Keratinocyte (primary cell): ENCODE data around the gene ACACA. TPM values are rescaled to one million over a fixed set of nuclear protein-coding genes. Genes with fewer than 3 reads are reported as not detected.
A peak's percentile ranks its signal among the peaks of the same experiment; 100 is the strongest.
"Not testable (repeated sequence)": the region's sequence is repeated elsewhere in the genome, so short reads cannot be mapped to it uniquely, and the experiment has no call there.

Experiments used
- DNase-seq: peaks from one replicate; pipeline ENCODE4 v3.0.0-alpha.2; 2011; ENCODE audit warnings: low read depth, missing footprints, low spot score
- FAIRE-seq: peaks from 2 replicates; lab custom pipeline; 2011; peaks lifted over from hg19 to GRCh38; lab: Jason Lieb, UNC
- H2AFZ ChIP-seq: 2 replicates; pipeline ENCODE4 v1.6.0; 2012; ENCODE audit warnings: low read length, control low read depth, inconsistent platforms; ENCODE audit not compliant: control insufficient read depth
- H3K27ac ChIP-seq: 2 replicates; pipeline ENCODE4 v1.5.1; 2011; ENCODE audit warnings: low read length; ENCODE audit not compliant: control insufficient read depth, insufficient read depth
- H3K27me3 ChIP-seq: 3 replicates; pipeline ENCODE4 v1.6.0; 2011; ENCODE audit warnings: low read length; ENCODE audit not compliant: control insufficient read depth, insufficient read depth; ENCODE audit errors: extremely low read depth
- H3K36me3 ChIP-seq, 2 experiments: 2 replicates in 1 of 2; 3 replicates in 1 of 2; pipeline ENCODE4 v1.5.1; 2011; ENCODE audit warnings: low read length in 2 of 2, mild to moderate bottlenecking in 1 of 2; ENCODE audit not compliant: control insufficient read depth in 2 of 2, insufficient read depth in 2 of 2; ENCODE audit errors: extremely low read depth in 1 of 2
- H3K4me1 ChIP-seq: 3 replicates; pipeline ENCODE4 v1.5.1; 2011; ENCODE audit warnings: low read length; ENCODE audit not compliant: control insufficient read depth, insufficient read depth; ENCODE audit errors: extremely low read depth
- H3K4me2 ChIP-seq: 3 replicates; pipeline ENCODE4 v1.6.0; 2011; ENCODE audit warnings: low read depth, low read length; ENCODE audit not compliant: control insufficient read depth, insufficient read depth; ENCODE audit errors: extremely low read depth
- H3K4me3 ChIP-seq, 3 experiments: fragments of 200-600 bp in 1 of 3; sonication (generic) in 1 of 3; 2 replicates in 2 of 3; 3 replicates in 1 of 3; pipeline ENCODE4 v1.5.1; 2011 to 2016; ENCODE audit warnings: low read length in 3 of 3, mild to moderate bottlenecking in 3 of 3, control low read depth in 2 of 3, inconsistent platforms in 1 of 3, low read depth in 1 of 3, mixed read lengths in 1 of 3, mixed run types in 1 of 3, moderate library complexity in 1 of 3; ENCODE audit not compliant: control insufficient read depth in 2 of 3, insufficient read depth in 2 of 3; ENCODE audit errors: extremely low read depth in 1 of 3
- H3K79me2 ChIP-seq: 2 replicates; pipeline ENCODE4 v1.6.0; 2012; ENCODE audit warnings: low read length; ENCODE audit not compliant: control insufficient read depth, insufficient read depth
- H3K9ac ChIP-seq: 3 replicates; pipeline ENCODE4 v1.6.0; 2011; ENCODE audit warnings: low read length; ENCODE audit not compliant: control insufficient read depth, insufficient read depth; ENCODE audit errors: extremely low read depth
- H3K9me1 ChIP-seq: 3 replicates; pipeline ENCODE4 v1.6.0; 2011; ENCODE audit warnings: low read length; ENCODE audit not compliant: control insufficient read depth, insufficient read depth; ENCODE audit errors: extremely low read depth
- H3K9me3 ChIP-seq: 2 replicates; pipeline ENCODE4 v1.5.1; 2012; ENCODE audit warnings: low read depth, low read length; ENCODE audit not compliant: control insufficient read depth
- H4K20me1 ChIP-seq: 3 replicates; pipeline ENCODE4 v1.6.0; 2011; ENCODE audit warnings: low read length; ENCODE audit not compliant: control insufficient read depth, insufficient read depth; ENCODE audit errors: extremely low read depth
- CTCF ChIP-seq, 3 experiments: IDR thresholded peaks in 1 of 3; conservative IDR thresholded peaks in 1 of 3; optimal IDR thresholded peaks in 1 of 3; 2 replicates in 2 of 3; 3 replicates in 1 of 3; pipeline versions ENCODE3 to v1.5.1; 2011; ENCODE audit warnings: low read length in 3 of 3, mild to moderate bottlenecking in 3 of 3, moderate library complexity in 2 of 3, control low read depth in 1 of 3, inconsistent platforms in 1 of 3; ENCODE audit not compliant: insufficient read depth in 2 of 3; ENCODE audit errors: extremely low read depth in 1 of 3
- EZH2 ChIP-seq: IDR thresholded peaks from one replicate; pipeline ENCODE4 v1.6.1; 2012; ENCODE audit warnings: inconsistent platforms, mild to moderate bottlenecking, low read length, moderate library complexity
- dilution Hi-C: fragments of 300-500 bp; cut with MboI; formaldehyde crosslinking; loops from one replicate; pipeline ENCODE4 v1.7.0; 2020; ENCODE audit warnings: low sequenced_read_pairs; ENCODE audit not compliant: extremely low pct_ligation_motif_present
- polyA plus RNA-seq, 5 experiments: library from polyadenylated mRNA; depleted of rRNA in 3 of 5; stranded (reverse) in 3 of 5; stranded (forward) in 1 of 5; unstranded in 1 of 5; fragments of >200 nt; gene quantifications; 1 replicate in 1 of 5; 2 replicates in 3 of 5; 3 replicates in 1 of 5; pipeline versions ENCODE4 v1.2.1 to v1.2.3, GENCODE V29; 2011 to 2012; ENCODE audit warnings: missing spikeins in 2 of 5, low read depth in 1 of 5, low replicate concordance in 1 of 5

ACACA gene
- polyA plus RNA-seq, 1 donor (not counting 4 experiments of a cell fraction or from before 2014, with no cell fraction given), result 85.8 TPM

DNA sequence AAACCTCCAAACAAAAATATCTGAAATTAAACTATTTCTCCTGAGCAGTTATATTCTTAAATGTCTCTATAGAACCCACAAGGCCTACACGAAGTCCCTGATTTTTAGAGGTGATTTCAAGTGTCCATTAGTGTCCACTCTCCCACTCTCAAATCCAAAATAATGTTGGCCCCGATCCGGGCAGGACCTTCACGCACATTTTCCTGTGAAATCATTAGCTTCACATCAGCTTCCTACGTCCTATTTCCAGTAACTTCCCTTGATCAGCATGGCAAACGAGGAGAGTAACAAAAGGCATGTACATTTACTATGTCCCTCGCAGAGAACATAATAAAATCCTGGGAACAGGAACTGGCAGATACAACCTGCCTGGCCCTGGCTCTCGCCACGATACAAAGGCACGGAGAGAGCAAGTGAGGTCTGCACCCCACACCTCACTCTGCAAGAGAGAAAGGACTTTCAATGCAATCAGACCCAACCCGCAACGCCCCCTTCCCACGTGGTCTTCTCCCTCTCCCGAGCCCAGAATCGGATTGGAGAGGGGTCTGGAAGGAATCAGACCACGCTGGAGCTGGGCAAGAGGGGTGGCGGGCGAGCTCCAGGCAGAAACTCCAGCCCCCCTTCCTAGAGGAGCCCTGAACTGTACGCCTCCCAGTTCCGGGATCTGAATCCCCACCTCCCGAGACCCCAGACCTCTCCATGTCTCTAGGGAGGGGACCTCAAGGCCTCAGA, 48.4 kb downstream of the ACACA start:
- Histone ChIP-seq H3K36me3 (peaks cover 5 to 6% of the 10 kb centered on the region in 2 experiments), H3K9me3 (no peaks in the 10 kb centered on the region), H2AFZ (peak overlapping the region; percentile 43), H4K20me1 (no peaks in the 10 kb centered on the region), H3K4me3 (peak overlapping the region; percentile 81 to 99 (median 95)), H3K27ac (peak overlapping the region; percentile 86), H3K9me1 (no peaks in the 10 kb centered on the region), H3K9ac (peak overlapping the region; percentile 96), H3K27me3 (no peaks in the 10 kb centered on the region), H3K79me2 (peaks cover 55% of the 10 kb centered on the region), H3K4me1 (peaks cover 44% of the 10 kb centered on the region), H3K4me2 (peak overlapping the region; percentile 98)
- dilution Hi-C loops, result no loop called here
- DNase-seq, result no peak
- FAIRE-seq, result no peak
- TF ChIP-seq CTCF (optimal IDR thresholded peaks at IDR 0.05 in 1 of 3, IDR thresholded peaks at IDR 0.05 in 1 of 3, conservative IDR thresholded peaks at IDR 0.05 in 1 of 3; ENCODE audit: extremely low read depth in 1 of 3, insufficient read depth in 2 of 3, low read length in 3 of 3) (no peak), EZH2 (no peak)

DNA sequence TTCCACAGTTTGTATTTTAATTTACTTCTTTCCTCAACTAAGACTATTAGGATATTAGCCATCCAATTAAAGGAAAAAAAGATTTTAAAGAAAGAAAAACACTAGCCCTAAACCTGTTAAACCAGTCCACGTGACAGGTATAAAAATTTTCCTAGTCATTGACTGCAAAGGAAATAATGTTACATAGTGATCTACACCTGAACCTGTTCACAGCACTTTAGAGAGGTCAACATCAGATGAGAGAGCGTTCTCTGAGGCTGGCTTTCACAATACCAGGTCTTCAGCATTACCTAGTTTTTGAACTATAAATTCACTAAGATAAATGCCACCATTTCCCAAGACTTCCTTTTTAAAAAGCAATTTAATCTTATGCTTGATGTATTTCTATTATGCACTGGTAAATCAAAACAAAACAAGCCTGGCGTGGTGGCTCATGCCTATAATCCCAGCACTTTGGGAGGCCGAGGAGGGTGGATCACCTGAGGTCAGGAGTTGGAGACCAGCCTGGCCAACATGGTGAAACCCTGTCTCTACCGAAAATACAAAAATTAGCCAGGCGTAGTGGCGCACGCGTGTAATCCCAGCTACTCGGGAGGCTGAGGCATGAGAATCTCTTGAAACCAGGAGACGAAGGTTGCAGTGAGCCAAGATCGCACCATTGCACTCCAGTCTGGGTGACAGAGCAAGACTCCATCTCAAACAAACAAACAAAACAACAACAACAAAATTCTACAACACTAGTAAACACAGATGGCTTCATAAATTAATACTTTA, 49.7 kb downstream of the ACACA start:
- Histone ChIP-seq H3K4me3 (peak overlapping the region; percentile 81 to 99 (median 95)), H3K4me2 (peak overlapping the region; percentile 98), H3K9ac (peak overlapping the region; percentile 96), H3K79me2 (peaks cover 68% of the 10 kb centered on the region), H3K27ac (peak overlapping the region; percentile 86), H3K4me1 (peaks cover 40% of the 10 kb centered on the region)
- DNase-seq, H3K27me3 ChIP-seq, H3K9me1 ChIP-seq, FAIRE-seq, dilution Hi-C loops, H3K36me3 ChIP-seq, H2AFZ ChIP-seq, H3K9me3 ChIP-seq, H4K20me1 ChIP-seq: not testable (repeated sequence)

- dilution Hi-C loops, H4K20me1 ChIP-seq, H2AFZ ChIP-seq, H3K4me2 ChIP-seq, H3K9ac ChIP-seq, FAIRE-seq, H3K9me1 ChIP-seq, H3K4me3 ChIP-seq, H3K9me3 ChIP-seq, H3K27ac ChIP-seq, H3K4me1 ChIP-seq, DNase-seq, H3K27me3 ChIP-seq: not testable (repeated sequence)
- Histone ChIP-seq H3K36me3 (peaks cover 7 to 12% of the 10 kb centered on the region in 2 experiments), H3K79me2 (peaks cover 84% of the 10 kb centered on the region)
Observed at GRCh38 chr17:37346863-37347402, 59.7 kb downstream of the ACACA start.
